Measurements from ENCODE around the gene ABCA2.
"Not testable (repeated sequence)": the region's sequence is repeated elsewhere in the genome, so short reads cannot be mapped to it uniquely, and the experiment has no call there.

The ABCA2 gene

DNA sequence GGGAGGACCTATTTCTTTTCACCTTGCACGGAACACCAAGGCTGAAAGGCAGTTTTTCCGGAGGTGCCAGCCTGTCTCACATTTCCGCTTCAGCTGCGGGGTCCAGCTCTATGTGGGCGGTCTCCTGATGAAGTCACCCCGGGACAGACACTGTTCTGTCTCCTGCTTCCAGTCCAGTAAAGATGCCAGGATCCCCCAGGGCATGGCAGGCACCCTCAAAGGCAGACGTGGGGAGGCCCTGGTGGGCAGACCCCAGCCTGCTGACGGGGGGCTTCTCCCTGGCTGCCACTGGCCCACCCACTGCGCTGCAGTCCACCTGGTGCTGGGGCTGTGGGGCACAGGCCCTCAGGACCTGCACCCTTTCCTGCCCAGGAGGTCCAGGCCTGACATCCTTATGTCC, 34.8 kb upstream of the ABCA2 start:
- DNase-seq (ENCODE audit: low read depth) = not testable (repeated sequence)

DNA sequence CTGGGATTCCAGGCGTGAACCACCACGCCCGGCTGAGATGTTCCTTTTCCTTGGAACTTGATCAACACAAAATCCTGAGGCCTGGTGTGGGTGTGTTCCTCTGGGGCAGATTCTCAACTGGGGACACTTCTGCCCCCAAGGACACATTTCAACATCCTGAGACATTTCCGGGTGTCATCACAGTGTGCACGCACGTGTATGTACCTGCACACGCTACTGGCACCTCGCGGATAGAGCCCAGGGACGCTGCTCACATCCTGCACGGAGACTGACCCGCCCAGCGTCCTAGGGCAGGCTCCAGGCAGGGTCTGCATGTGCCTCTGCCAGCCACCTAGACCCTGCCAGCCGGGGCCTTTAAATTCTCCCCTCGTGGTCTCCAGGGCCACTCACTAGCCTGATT, 34.3 kb upstream of the ABCA2 start:
- DNase-seq (ENCODE audit: low read depth) = no peak

DNA sequence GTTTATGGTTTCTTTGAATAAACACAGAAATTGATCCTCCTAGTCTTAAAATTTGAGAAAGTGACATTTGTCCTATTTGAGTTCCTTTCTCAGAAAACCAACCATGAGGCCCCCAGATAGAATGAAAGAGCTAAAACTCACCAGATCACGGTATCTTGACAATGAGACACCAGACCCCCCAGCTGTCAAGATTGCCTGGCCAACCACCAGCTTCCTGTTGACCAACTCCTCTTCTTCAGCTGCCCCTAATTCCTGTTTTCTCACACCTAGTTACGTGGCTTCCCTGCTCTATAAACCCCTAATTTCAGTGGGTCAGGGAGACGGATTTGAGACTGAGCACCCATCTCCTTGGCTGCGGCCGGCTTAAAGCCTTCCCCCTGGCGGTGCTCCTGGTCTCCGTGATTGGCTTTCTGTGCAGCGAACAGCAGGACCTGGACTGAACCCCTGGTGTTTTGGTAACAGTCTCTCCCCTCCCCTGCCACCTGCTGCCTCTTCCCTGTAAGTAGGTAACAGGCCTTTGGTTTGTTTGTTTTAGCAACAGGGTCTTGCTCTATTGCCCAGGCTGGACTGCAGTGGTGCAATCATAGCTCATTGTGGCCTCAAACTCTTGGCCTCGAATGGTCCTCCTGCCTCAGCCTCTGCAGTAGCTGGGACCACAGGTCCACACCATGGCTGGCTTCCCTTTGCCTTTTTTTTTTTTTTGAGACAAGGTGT, 30.6 kb upstream of the ABCA2 start:
- DNase-seq (ENCODE audit: low read depth) = no peak

DNA sequence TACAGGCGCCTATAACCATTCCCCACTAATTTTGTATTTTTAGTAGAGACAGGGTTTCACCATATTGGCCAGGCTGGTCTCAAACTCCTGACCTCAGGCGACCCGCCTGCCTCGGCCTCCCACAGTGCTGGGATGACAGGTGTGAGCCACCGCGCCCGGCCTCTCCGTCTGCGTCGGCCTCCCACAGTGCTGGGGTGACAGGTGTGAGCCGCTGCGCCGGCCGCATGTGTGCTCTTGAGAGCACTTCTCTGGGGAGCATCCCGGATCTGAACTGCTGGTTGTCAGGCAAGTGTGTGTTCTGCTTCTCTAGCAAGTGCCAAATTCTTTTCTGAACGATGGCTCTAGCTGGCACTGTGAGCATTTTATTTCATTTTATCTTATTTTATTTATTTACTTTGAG, 29.5 kb upstream of the ABCA2 start:
- no peak for DNase-seq (ENCODE audit: low read depth)

DNA sequence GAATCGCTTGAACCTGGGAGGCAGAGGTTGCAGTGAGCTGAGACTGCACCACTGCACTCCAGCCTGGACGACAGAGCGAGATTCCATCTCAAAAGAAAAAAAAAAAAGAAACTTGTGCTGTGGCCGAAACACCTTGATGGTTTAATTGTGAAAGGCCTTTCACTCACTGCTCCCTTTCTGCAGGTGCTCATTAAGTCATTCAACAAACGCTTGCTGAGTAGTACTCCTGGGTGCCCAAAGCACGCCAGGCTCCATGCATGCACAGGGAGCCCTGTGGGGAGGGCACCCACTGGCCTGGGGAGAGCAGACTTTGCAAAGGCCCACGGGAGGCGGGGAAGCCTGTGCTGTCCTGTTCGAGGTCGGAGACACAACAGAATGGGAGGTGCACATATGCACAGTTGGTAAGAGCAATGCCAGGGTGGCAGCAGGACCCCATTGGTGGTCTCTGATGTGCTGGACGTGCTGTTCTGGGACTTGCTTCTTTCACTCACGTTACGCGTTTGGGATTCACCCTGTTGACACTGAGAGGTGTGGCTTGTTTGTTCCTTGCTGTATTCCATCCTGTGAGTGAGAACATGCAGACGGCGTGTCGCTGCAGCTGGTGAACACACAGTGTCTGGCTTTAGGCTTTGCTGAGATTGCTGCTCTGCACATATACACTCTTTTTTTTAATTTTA, 28.8 kb upstream of the ABCA2 start:
- DNase-seq (ENCODE audit: low read depth) = no peak

DNA sequence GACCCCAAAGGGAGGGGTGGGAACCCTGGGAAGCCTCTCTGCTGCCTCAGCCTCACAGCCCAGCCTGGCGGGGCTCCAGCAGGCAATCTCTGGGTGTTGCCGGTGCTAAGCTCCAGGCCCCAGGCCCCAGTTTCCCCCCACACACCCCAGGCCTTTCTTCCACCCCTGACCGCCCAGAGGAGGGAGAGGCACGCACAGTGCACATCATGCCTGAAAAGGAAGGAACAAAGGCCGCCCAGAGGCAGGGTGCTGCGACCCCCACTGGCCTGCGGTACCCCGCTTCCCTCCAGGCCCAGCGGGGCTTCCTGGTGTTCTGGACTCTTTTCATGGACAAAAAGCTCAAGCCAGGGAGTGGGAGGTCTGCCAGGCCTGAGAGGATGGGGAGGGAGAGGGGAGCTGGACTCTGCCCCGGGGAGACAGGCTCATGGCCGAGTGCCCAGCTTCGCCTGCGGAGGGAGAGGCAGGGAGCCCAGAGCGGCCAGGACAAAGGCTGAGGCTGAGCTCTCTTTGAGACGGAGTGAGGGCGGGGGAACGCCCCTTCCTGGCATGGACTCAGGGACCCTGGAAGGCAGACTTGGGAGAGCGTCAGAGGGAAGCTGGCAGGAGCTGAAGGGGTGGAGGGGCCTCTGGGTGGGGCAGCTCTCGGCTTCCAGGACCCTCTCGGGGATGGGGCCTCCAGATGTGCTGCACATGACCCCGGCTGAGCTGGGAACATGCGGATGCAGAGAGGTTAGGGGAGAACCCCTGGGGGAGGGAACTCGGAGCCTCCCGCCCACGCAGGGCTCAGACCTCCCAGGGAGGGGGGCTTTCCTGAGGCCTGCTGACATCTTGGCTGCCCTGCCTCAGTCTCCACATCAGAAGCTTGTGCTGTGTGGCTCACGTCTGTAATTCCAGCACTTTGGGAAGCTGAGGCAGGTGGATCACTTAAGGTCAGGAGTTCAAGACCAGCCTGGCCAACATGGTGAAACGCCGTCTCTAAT, 27.6 kb upstream of the ABCA2 start:
- peak; percentile 66 for DNase-seq (ENCODE audit: low read depth)

DNA sequence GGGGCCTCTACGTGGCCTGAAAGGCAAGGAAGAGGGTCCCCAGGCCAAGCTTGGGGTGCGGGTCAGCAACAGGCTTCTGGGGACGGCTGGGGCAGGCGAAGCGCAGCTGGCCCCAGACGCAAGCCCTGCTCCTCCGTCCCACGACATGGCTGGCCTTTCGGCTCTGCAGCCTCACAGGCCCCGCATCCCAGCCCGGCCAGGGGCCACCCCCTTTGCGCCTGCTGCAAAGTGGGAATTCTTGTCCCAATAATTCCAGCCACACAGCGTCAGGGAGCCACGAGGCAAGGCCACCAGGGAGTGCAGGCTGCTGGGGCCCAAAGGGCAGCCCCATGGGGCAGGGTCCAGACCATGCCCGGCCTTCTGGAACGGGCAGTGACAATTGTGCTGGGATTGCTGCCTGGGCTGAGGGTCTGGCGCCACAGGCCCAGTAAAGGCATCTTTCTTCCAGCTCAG, 26.9 kb upstream of the ABCA2 start:
- DNase-seq (ENCODE audit: low read depth) = no peak

DNA sequence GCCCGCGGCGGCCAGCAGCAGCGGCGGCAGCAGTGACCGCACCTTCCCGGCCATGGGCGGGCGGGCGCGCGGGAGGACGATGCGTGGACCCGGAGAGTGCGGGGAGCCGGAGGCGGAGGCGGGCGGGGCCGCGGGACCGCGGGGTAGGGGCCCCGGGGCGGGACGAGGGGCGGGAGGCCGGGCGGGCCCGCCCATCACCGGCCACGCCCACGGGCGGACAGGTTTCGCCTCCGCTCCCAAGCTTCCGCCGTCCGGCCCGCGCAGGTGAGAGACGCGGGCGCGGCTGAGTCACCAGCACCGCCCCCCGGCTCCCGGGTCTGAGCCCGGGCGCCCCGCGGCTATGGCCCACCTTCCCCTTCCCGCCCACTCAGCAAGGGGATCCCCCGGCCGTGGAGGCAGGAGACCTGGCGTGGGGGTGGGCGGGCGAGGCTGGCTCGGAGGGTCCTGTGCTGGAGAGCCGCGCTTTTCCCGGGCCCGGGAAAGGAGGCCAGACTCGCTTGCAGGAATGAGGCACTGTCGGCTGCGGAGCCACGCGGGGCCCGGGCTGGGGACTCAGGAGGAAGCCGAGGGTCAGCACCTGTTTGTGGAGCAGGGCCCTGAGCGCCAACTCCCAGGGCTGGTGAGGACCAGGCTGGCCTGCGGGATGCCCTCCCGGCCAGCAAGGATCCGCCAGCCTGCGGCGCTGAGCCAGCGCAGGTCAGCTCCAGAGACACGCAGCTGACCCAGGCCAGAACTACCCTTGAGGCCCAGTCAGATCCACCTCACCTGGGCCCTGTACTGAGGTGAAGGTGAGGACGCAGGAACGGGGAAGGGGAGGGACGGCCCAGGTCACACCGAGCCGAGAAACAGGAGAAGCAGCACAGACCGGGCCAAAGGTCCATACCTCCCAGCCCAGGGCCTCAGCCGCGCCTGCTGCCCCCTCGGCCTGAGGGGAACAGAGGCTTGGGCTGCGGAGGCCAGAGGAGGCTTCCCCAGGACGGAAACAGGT, 26.2 kb upstream of the ABCA2 start, which contains the start of gene ENTPD2:
TSS of gene ENTPD2 (minus strand) at position 118 of the 988 bp plus-strand sequence. CDS start at position 54, 64 bp downstream.
- no peak for DNase-seq (ENCODE audit: low read depth)

DNA sequence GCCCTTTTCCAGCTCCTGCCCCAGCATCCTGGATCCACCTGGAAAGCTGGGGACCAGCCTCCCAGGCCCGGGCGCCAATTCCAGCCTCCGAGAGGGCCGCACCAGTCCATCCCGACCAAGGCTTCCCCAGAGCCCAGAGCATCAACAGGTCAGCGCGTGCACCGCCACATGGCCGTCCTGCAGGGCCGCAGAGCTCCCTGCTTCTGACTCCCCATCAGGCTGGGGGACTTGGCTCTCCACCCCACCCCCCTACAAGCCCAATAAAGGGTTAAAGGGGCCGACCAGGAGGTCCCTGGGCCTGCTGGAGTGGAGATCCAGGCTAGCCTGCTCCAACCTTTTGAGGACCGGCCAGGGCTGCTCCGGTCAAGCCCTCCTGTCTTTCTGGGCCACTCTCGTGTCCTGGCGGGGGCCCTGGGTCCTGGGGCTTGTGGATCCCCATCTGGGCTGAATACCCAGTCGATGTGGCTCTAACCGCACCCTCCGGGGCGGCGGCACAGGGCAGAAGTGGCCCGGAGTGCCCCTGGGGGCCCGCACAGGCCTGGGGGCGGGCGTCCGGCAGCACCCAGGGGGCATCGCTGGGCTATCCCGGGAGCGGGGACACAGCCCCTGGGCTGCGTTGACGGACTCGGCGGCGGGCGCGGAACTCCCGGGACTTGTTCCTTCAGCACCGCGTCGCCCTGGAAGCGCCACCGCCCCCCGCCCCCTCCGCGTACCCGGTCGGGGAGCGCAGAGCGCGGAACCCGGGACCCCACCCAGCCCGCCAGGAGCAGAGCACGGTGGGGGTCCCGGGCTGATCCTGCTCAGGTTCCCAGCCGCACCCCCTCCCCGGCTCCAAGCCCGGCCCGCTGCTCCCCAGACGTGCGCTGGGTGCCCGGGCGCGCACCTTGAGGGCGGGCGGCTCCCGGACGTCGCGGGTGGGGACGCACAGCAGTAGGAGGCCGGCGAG, 25.2 kb upstream of the ABCA2 start:
- DNase-seq (ENCODE audit: low read depth) = no peak

DNA sequence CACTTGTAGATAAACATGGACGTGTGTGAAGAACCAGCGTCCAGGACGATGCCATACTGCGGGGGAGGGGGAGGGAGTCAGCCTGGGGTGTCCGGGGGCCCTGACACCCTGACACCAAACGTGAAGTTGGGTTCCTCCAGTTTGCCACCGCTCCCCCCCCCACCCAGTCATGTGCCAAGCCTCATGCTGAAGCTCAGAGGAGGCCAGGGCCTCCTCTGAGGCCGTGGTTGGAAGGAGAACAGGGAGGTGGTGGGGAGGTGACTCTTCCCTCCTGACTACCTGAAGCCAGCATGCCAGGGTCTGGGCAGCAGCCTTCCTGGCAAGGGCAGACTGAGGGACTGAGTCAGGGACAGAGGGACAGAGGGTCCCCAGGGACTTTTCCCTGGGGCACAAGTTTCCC, 24.3 kb upstream of the ABCA2 start:
- no peak for DNase-seq (ENCODE audit: low read depth)

DNA sequence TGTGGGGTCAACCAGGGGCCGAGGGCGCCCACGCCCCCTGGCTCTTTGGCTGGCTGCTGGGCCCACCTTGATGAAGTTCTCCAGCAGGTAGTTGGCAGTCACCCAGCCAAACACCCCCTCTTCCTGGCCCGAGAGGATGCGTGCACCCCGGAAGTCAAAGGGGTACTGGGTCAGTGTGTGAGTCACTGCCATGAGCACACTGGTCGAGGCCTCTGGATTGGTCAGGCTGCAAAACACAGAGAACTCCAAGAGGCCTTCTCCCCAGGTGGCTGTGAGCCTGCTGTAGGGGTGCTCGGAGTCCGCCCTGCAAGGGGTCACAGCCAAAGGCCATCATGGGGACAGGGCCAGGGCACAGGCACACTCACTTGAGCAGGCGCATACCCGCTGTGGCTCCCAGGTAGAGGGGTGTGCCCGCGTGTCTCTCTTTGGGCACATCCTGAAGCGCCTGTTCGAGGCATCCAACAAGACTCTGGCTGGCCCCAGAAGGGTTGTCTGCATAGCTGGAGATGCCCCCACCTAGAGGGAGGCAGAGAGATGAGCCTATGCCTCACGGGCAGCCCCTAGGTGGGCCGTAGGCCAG, 23.2 kb upstream of the ABCA2 start:
- no peak for DNase-seq (ENCODE audit: low read depth)

DNA sequence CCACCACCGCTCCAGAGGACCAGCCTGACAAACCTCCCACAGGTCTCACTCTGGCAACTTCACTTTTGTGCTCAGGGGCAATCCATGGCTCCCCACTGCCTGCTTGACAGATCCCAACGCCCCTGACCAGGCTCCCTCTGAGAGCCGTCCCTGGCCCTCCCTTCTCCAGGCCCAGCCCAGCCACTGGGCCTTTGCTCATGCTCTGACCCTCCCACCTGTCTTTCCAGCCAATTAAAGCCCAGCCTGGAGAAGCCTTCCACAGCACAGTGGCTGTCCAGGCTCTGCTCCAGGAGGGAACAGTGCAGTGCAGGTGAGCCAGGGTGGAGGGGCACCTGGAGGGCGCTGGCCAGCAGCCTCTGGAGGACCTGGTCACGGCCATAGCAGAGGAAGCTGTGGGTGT, 22.5 kb upstream of the ABCA2 start:
- no peak for DNase-seq (ENCODE audit: low read depth)

DNA sequence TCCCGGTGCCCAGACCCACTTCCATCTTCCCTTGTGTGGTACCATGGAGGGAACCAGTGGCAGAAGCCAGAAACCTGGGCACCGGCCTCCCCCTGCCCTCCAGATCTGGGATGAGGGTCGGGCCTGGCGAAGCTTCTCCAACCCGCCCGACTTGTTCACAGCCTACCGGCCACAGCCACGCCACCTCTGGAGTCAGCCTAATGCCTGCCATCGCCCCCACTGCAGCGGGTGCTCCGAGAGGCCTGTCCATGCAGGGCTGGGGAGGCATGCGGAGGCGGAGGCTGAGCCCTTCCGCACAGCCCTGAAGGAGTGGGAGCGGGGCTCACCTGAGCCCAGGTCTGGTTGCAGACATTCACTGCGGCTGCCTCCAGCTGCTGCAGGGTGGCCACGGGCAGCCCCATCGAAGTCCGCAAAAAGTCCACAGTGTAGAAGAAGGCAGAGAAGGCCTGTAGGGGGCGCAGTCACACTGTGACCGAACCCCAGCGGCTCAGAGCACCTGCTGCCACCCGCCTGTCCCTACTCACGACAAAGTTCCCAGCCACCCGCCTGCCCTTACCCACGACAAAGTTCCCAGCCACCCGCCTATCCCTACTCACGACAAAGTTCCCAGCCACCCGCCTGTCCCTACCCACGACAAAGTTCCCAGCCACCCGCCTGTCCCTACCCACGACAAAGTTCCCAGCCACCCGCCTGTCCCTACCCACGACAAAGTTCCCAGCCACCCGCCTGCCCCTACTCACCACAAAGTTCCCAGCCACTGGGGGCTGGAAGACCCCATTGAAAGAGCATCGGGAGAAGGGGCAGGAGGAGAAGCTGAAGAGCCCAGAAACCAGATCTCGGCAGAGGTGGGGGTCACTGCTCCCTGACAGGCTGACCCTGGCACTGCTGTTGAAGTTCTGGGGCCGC, 21.8 kb upstream of the ABCA2 start:
- no peak for DNase-seq (ENCODE audit: low read depth)

DNA sequence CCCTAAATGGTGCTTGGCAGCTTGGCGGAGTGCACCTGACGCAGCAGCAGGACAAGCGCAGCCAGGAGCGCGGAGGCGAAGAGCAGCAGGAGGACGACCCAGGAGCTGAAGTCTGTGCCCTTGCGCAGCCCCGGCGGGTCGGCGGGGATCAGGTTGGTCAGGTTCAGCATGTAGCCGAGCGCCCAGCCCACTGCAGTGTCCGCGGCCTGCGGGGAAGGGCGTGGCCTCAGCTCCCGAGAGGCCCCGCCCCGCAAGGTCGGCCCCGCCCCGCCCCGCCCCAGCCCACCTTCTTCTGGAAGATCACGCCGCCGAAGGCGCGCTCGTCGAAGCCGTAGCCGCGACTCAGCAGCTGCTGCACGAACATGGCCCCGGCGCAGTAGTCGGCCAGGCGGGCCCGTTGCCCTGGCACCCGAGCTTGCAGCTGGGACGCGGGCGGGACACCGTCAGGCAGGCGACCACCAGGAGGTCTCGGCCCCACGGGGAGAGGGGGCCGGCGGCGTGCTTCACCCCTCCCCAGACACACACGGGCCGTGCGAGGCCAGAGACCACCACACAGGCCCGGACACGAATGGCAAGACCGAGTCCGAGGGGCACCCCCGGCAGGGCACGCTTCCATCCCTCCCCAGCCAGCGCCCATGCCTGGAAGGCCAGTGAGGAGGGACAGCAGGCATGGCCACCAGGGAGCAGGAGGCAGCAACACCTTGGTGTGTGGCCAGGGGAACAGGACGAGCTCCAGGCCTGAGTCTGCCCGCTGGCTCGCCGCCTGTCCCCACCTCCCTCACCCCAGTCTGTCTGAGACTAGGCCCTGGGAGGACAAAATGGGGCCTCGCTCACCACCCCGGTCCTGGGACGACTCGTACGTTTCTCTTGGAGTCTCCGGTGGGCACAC, 20.9 kb upstream of the ABCA2 start:
- DNase-seq (ENCODE audit: low read depth) = no peak

DNA sequence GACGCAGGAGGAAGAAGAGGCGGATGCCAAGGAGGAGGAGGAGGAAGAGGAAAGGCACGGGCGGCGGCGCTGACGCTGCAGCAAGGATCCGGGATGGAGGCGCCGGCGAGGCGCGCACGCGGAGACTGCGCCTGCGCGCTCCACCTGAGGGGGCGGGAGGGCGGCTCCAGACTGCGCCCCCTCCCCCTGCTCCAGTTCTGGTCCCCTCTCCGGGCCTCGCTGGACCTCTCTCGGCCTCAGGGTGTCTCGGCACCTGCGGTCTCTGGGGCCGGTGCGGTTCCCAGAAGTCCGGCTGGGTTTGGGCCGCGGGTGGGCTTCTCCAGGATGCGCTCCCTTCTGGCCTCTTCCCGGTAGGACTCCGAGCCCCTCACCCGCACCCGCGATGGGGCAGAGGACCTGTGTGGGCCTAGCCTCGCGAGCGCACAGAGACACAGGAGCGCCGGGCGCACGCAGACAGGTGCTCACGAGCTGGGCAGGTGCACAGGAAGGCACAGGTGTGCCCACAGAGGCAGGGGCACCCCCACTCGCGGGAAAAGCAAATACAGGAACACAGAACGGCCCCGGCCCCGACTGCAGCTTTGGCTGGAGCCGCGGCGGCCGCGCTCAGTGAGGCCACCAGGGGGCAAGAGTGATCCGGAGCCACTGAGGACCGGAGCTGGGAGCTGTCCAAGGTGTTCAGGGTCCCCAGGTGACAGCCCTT, 18.2 kb upstream of the ABCA2 start, which contains the start of gene NPDC1:
TSS of gene NPDC1 (minus strand) at position 90 of the 700 bp plus-strand sequence. CDS start 188 bp downstream, outside the sequence.
- DNase-seq (ENCODE audit: low read depth) = peak; percentile 39

DNA sequence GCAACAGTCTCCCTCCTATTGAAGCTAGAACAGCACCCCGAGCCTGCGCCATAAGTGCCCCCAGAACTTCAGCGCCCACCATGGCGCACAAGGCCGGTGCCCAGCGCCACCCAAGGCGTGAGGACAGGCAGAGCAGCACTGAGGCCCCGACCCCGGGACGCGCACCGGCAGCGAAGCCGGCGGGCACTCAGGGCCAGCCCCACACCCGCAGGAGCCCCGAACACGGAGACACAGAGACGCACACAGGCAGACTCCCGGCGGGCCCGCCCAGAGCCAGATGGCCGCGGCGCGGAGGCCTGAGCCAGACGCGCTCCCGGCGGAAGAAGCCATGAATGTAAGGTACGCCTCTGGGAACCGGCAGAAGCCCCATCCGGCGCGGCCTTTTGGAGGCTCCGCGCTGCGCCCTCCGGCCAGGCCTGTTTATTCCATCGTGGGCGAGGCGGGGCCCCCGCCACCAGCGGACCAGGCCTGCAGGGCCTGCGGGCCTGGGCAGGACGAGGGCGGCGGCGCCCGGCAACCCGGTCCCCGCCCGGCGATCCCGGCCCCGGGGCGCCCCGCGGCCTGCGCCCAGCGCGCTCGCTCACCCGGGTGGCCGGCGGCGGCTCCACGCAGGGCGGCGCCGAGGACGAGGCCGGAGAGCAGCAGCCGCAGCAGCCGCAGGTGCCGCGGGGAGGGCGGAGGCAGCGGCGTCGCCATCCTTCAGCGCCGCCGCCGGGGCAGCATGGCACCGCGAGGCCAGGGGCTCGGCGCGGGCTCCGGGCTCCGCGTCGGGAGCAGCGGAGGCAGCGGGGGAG, 17.5 kb upstream of the ABCA2 start:
- peak; percentile 25 for DNase-seq (ENCODE audit: low read depth)

Data from fibroblast of gingiva (primary cell).